Upper lobe of left lung (tissue), 4 donors: ENCODE data around the gene COG5.

Experiments used
- POLR2A ChIP-seq, 4 donors: fragments of 450-650 bp; IDR thresholded peaks; one replicate each; pipeline ENCODE4 v1.5.1; 2016 to 2017; ENCODE audit warnings: antibody characterized with exemption in 4 of 4, mild to moderate bottlenecking in 2 of 4
- TF ChIP-seq, protein P1 (sequence below), 6 experiments: fragments of 450-650 bp in 4 of 6; fragments of 200-600 bp in 2 of 6; sonication (generic) in 2 of 6; IDR thresholded peaks; one replicate each; pipeline ENCODE4 v1.5.1; 2016 to 2019; ENCODE audit warnings: antibody characterized with exemption in 6 of 6

GRCh38 chr7:107390916-107391315 lies 172.8 kb downstream of the COG5 start:
- TF ChIP-seq, protein P1, sequence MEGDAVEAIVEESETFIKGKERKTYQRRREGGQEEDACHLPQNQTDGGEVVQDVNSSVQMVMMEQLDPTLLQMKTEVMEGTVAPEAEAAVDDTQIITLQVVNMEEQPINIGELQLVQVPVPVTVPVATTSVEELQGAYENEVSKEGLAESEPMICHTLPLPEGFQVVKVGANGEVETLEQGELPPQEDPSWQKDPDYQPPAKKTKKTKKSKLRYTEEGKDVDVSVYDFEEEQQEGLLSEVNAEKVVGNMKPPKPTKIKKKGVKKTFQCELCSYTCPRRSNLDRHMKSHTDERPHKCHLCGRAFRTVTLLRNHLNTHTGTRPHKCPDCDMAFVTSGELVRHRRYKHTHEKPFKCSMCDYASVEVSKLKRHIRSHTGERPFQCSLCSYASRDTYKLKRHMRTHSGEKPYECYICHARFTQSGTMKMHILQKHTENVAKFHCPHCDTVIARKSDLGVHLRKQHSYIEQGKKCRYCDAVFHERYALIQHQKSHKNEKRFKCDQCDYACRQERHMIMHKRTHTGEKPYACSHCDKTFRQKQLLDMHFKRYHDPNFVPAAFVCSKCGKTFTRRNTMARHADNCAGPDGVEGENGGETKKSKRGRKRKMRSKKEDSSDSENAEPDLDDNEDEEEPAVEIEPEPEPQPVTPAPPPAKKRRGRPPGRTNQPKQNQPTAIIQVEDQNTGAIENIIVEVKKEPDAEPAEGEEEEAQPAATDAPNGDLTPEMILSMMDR (IDR thresholded peaks at IDR 0.05) = no peak
- TF ChIP-seq POLR2A (IDR thresholded peaks at IDR 0.05) = no peak
